Measurements from ENCODE around the gene RAPGEF2. TPM values are rescaled to one million over a fixed set of nuclear protein-coding genes. Genes with fewer than 3 reads are reported as not detected.

Gene RAPGEF2
- total and polyA plus RNA-seq, 2 experiments from 2014 or later, result 10.2 to 63.1 TPM

DNA sequence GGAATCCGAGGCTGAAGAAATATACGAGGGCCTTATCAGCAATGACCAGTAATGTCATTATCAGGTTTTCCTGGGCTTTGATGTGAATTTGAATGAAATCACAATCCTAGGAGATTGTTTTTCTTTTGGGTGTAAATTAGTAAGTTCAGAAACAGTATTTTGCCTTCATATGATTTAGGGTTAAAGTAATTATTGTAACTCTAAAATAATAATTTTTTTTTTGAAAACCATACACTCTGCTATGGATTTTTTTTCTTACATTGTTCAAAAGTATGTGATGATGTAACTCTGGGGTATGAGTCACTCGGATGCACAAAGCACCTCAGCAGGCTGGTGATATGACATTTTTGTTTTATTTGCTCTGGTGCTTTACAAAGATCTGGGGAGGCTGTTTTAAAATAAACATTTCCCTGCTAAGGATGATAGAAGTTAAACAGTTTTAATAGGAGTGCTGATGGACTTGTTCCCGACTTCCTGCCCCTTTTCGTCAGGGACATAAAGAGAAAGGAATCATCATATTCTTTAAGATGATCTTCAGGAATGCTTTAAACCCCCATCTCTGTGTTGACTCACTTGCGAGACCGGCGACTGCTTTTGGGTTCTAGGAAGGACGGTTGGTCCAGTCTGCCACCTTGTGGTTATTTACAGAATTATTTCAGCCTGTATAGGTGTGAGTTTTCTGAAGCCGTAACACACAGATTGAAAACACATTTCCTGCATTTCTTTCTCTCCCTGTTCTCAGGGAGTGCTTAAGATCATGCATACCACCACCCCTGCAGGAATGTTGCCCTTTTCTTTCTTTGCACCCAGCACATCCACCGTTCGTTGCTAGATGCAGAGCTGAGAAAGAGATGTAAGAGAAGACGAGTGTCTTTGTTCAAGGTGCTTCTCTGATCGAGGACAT is 72.5 kb downstream of the RAPGEF2 start:
- H3K9me2 ChIP-seq (ENCODE audit: insufficient read depth), result no peaks in the 10 kb centered on the region
- peak; percentile 90 for ATAC-seq
- TF ChIP-seq, protein P1, sequence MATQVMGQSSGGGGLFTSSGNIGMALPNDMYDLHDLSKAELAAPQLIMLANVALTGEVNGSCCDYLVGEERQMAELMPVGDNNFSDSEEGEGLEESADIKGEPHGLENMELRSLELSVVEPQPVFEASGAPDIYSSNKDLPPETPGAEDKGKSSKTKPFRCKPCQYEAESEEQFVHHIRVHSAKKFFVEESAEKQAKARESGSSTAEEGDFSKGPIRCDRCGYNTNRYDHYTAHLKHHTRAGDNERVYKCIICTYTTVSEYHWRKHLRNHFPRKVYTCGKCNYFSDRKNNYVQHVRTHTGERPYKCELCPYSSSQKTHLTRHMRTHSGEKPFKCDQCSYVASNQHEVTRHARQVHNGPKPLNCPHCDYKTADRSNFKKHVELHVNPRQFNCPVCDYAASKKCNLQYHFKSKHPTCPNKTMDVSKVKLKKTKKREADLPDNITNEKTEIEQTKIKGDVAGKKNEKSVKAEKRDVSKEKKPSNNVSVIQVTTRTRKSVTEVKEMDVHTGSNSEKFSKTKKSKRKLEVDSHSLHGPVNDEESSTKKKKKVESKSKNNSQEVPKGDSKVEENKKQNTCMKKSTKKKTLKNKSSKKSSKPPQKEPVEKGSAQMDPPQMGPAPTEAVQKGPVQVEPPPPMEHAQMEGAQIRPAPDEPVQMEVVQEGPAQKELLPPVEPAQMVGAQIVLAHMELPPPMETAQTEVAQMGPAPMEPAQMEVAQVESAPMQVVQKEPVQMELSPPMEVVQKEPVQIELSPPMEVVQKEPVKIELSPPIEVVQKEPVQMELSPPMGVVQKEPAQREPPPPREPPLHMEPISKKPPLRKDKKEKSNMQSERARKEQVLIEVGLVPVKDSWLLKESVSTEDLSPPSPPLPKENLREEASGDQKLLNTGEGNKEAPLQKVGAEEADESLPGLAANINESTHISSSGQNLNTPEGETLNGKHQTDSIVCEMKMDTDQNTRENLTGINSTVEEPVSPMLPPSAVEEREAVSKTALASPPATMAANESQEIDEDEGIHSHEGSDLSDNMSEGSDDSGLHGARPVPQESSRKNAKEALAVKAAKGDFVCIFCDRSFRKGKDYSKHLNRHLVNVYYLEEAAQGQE (IDR thresholded peaks at IDR 0.05; ENCODE audit: unreplicated experiment), result no peak
- TF ChIP-seq ZNF331 (CRISPR knock-in tag; IDR thresholded peaks at IDR 0.05; ENCODE audit: low read depth) (no peak), NANOG (IDR thresholded peaks at IDR 0.05; ENCODE audit: borderline replicate concordance) (no peak), ZNF114 (CRISPR knock-in tag; IDR thresholded peaks at IDR 0.05) (no peak), POLR2AphosphoS5 (IDR thresholded peaks at IDR 0.05; ENCODE audit: low read depth) (no peak), EZH2 (IDR thresholded peaks at IDR 0.05; ENCODE audit: low read depth, unreplicated experiment) (no peak), CREB1 (CRISPR knock-in tag; IDR thresholded peaks at IDR 0.05; ENCODE audit: low read depth) (no peak), EZH2phosphoT487 (IDR thresholded peaks at IDR 0.05; ENCODE audit: unreplicated experiment) (no peak), JUNB (IDR thresholded peaks at IDR 0.05; ENCODE audit: unreplicated experiment) (no peak), STAT1 (IDR thresholded peaks at IDR 0.05; ENCODE audit: unreplicated experiment) (no peak)
- TF ChIP-seq, protein P2, sequence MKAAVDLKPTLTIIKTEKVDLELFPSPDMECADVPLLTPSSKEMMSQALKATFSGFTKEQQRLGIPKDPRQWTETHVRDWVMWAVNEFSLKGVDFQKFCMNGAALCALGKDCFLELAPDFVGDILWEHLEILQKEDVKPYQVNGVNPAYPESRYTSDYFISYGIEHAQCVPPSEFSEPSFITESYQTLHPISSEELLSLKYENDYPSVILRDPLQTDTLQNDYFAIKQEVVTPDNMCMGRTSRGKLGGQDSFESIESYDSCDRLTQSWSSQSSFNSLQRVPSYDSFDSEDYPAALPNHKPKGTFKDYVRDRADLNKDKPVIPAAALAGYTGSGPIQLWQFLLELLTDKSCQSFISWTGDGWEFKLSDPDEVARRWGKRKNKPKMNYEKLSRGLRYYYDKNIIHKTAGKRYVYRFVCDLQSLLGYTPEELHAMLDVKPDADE (IDR thresholded peaks at IDR 0.05), result no peak
- TF ChIP-seq, protein P3, sequence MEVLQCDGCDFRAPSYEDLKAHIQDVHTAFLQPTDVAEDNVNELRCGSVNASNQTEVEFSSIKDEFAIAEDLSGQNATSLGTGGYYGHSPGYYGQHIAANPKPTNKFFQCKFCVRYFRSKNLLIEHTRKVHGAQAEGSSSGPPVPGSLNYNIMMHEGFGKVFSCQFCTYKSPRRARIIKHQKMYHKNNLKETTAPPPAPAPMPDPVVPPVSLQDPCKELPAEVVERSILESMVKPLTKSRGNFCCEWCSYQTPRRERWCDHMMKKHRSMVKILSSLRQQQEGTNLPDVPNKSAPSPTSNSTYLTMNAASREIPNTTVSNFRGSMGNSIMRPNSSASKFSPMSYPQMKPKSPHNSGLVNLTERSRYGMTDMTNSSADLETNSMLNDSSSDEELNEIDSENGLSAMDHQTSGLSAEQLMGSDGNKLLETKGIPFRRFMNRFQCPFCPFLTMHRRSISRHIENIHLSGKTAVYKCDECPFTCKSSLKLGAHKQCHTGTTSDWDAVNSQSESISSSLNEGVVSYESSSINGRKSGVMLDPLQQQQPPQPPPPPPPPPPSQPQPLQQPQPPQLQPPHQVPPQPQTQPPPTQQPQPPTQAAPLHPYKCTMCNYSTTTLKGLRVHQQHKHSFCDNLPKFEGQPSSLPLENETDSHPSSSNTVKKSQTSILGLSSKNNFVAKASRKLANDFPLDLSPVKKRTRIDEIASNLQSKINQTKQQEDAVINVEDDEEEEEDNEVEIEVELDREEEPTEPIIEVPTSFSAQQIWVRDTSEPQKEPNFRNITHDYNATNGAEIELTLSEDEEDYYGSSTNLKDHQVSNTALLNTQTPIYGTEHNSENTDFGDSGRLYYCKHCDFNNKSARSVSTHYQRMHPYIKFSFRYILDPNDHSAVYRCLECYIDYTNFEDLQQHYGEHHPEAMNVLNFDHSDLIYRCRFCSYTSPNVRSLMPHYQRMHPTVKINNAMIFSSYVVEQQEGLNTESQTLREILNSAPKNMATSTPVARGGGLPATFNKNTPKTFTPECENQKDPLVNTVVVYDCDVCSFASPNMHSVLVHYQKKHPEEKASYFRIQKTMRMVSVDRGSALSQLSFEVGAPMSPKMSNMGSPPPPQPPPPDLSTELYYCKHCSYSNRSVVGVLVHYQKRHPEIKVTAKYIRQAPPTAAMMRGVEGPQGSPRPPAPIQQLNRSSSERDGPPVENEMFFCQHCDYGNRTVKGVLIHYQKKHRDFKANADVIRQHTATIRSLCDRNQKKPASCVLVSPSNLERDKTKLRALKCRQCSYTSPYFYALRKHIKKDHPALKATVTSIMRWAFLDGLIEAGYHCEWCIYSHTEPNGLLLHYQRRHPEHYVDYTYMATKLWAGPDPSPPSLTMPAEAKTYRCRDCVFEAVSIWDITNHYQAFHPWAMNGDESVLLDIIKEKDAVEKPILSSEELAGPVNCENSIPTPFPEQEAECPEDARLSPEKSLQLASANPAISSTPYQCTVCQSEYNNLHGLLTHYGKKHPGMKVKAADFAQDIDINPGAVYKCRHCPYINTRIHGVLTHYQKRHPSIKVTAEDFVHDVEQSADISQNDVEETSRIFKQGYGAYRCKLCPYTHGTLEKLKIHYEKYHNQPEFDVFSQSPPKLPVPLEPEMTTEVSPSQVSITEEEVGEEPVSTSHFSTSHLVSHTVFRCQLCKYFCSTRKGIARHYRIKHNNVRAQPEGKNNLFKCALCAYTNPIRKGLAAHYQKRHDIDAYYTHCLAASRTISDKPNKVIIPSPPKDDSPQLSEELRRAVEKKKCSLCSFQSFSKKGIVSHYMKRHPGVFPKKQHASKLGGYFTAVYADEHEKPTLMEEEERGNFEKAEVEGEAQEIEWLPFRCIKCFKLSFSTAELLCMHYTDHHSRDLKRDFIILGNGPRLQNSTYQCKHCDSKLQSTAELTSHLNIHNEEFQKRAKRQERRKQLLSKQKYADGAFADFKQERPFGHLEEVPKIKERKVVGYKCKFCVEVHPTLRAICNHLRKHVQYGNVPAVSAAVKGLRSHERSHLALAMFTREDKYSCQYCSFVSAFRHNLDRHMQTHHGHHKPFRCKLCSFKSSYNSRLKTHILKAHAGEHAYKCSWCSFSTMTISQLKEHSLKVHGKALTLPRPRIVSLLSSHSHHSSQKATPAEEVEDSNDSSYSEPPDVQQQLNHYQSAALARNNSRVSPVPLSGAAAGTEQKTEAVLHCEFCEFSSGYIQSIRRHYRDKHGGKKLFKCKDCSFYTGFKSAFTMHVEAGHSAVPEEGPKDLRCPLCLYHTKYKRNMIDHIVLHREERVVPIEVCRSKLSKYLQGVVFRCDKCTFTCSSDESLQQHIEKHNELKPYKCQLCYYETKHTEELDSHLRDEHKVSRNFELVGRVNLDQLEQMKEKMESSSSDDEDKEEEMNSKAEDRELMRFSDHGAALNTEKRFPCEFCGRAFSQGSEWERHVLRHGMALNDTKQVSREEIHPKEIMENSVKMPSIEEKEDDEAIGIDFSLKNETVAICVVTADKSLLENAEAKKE (CRISPR knock-in tag; IDR thresholded peaks at IDR 0.05), result peak; percentile 63; the same call in 1 of the 2 replicates
- TF ChIP-seq, protein P4, sequence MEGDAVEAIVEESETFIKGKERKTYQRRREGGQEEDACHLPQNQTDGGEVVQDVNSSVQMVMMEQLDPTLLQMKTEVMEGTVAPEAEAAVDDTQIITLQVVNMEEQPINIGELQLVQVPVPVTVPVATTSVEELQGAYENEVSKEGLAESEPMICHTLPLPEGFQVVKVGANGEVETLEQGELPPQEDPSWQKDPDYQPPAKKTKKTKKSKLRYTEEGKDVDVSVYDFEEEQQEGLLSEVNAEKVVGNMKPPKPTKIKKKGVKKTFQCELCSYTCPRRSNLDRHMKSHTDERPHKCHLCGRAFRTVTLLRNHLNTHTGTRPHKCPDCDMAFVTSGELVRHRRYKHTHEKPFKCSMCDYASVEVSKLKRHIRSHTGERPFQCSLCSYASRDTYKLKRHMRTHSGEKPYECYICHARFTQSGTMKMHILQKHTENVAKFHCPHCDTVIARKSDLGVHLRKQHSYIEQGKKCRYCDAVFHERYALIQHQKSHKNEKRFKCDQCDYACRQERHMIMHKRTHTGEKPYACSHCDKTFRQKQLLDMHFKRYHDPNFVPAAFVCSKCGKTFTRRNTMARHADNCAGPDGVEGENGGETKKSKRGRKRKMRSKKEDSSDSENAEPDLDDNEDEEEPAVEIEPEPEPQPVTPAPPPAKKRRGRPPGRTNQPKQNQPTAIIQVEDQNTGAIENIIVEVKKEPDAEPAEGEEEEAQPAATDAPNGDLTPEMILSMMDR (conservative IDR thresholded peaks at IDR 0.05; ENCODE audit: low read depth in 2 of 2), result peak; percentile 85 to 88
- peak overlapping the region; percentile 93 for H3K27ac Mint-ChIP-seq
- H3K9me3 Mint-ChIP-seq, result no peaks in the 10 kb centered on the region
- H4K20me1 ChIP-seq (replicated peaks; ENCODE audit: insufficient read depth), result no peaks in the 10 kb centered on the region; the same call in 1 of the 2 replicates
- peaks cover 68% of the 10 kb centered on the region for H3K4me1 ChIP-seq (ENCODE audit: insufficient read depth)
- H3K4me1 Mint-ChIP-seq, result peaks cover 70% of the 10 kb centered on the region
- no peaks in the 10 kb centered on the region for H3K27me3 ChIP-seq (ENCODE audit: insufficient read depth)
- H3K27me3 Mint-ChIP-seq (ENCODE audit: insufficient read depth, low read depth, poor library complexity), result peaks cover 2% of the 10 kb centered on the region
- H2AFZ ChIP-seq, result no peak overlapping the region
- H3F3A ChIP-seq (replicated peaks; ENCODE audit: low read depth), result no peaks in the 10 kb centered on the region
- peak overlapping the region; percentile 89 for H3K27ac ChIP-seq (ENCODE audit: low read depth)
- peaks cover 88% of the 10 kb centered on the region for H3K79me2 ChIP-seq (replicated peaks; ENCODE audit: insufficient read depth)
- H3K36me3 Mint-ChIP-seq (ENCODE audit: low read depth), result no peaks in the 10 kb centered on the region
- DNase-seq (ENCODE audit: low spot score), result peak; percentile 97
- no peak overlapping the region; the same call in 1 of the 2 replicates for H3K4me3 ChIP-seq
- H3K36me3 ChIP-seq (ENCODE audit: insufficient read depth), result no peaks in the 10 kb centered on the region
- peak overlapping the region; percentile 44 for H3K4me3 Mint-ChIP-seq
- H3K4me2 ChIP-seq, result peak overlapping the region; percentile 10
